ENCODE data around the gene FIP1L1.
"Not testable (repeated sequence)": the region's sequence is repeated elsewhere in the genome, so short reads cannot be mapped to it uniquely, and the experiment has no call there.

Gene FIP1L1

GRCh38 chr4:53378171-53378482 lies 686 bp downstream of the FIP1L1 start:
- DNase-seq, result no peak

GRCh38 chr4:53380221-53380620 lies 2.8 kb downstream of the FIP1L1 start:
- DNase-seq, result no peak

GRCh38 chr4:53409479-53409878 lies 32.0 kb downstream of the FIP1L1 start:
- not testable (repeated sequence) for DNase-seq

GRCh38 chr4:53419208-53419607 lies 41.8 kb downstream of the FIP1L1 start:
- DNase-seq, result no peak

GRCh38 chr4:53421791-53422190 lies 44.4 kb downstream of the FIP1L1 start:
- DNase-seq, result no peak

- no peak for DNase-seq
These were observed 44.9 kb downstream of the FIP1L1 start for GRCh38 chr4:53422367-53422766.

GRCh38 chr4:53424280-53424679 lies 46.8 kb downstream of the FIP1L1 start:
- no peak for DNase-seq

GRCh38 chr4:53427366-53427765 lies 49.9 kb downstream of the FIP1L1 start:
- no peak for DNase-seq

- no peak for DNase-seq
These were observed 53.6 kb downstream of the FIP1L1 start for GRCh38 chr4:53431052-53431451.

GRCh38 chr4:53432528-53433424 lies 55.3 kb downstream of the FIP1L1 start:
- no peak for DNase-seq

GRCh38 chr4:53436251-53436650 lies 58.8 kb downstream of the FIP1L1 start:
- DNase-seq, result no peak

GRCh38 chr4:53441564-53441963 lies 64.1 kb downstream of the FIP1L1 start:
- DNase-seq, result no peak

GRCh38 chr4:53444954-53445353 lies 67.5 kb downstream of the FIP1L1 start:
- no peak for DNase-seq

GRCh38 chr4:53450773-53451172 lies 73.3 kb downstream of the FIP1L1 start:
- no peak for DNase-seq

GRCh38 chr4:53453385-53453784 lies 75.9 kb downstream of the FIP1L1 start:
- no peak for DNase-seq

GRCh38 chr4:53455766-53456165 lies 78.3 kb downstream of the FIP1L1 start:
- DNase-seq, result no peak

GRCh38 chr4:53456178-53456577 lies 78.7 kb downstream of the FIP1L1 start:
- no peak for DNase-seq

- DNase-seq, result no peak
These were observed 82.1 kb downstream of the FIP1L1 start for GRCh38 chr4:53459548-53459947.

GRCh38 chr4:53461244-53461643 lies 83.8 kb downstream of the FIP1L1 start:
- DNase-seq, result no peak

GRCh38 chr4:53463340-53463739 lies 85.9 kb downstream of the FIP1L1 start:
- no peak for DNase-seq

GRCh38 chr4:53465281-53465680 lies 87.8 kb downstream of the FIP1L1 start:
- DNase-seq, result no peak

GRCh38 chr4:53465891-53466290 lies 88.5 kb downstream of the FIP1L1 start:
- no peak for DNase-seq

- DNase-seq, result not testable (repeated sequence)
These were observed 89.1 kb downstream of the FIP1L1 start for GRCh38 chr4:53466576-53466975.

- no peak for DNase-seq
These were observed 99.0 kb downstream of the FIP1L1 start for GRCh38 chr4:53476232-53477037.

Data from NCI-H187 (cell line).